Breast epithelium (tissue), 4 donors: ENCODE data around the gene KCNE4. TPM values are rescaled to one million over a fixed set of nuclear protein-coding genes. Genes with fewer than 3 reads are reported as not detected.
"Not testable (repeated sequence)": the region's sequence is repeated elsewhere in the genome, so short reads cannot be mapped to it uniquely, and the experiment has no call there.

Experiments
- DNase-seq, 2 donors: peaks; one replicate each; pipeline ENCODE4 v3.0.0-alpha.2; 2019; ENCODE audit warnings: low spot score in 2 of 2
- H3K27ac ChIP-seq, 2 donors: fragments of 200-600 bp; sonication (generic) in 1 of 2; one replicate each; pipeline ENCODE4 v1.5.1; 2016 to 2019; ENCODE audit warnings: mild to moderate bottlenecking in 1 of 2
- H3K27me3 ChIP-seq, 2 donors: fragments of 200-600 bp; sonication (generic) in 1 of 2; one replicate each; pipeline versions ENCODE4 v1.5.1 to v1.6.0; 2017 to 2019; ENCODE audit warnings: control low read depth in 1 of 2, mild to moderate bottlenecking in 1 of 2
- H3K36me3 ChIP-seq: fragments of 200-600 bp; one replicate; pipeline ENCODE4 v1.5.1; 2019
- H3K4me1 ChIP-seq, 2 donors: fragments of 200-600 bp; sonication (generic); one replicate each; pipeline ENCODE4 v1.5.1; 2016 to 2019; ENCODE audit warnings: control low read depth in 1 of 2
- H3K4me3 ChIP-seq, 3 donors: fragments of 200-600 bp; sonication (generic); 1 replicate in 2 of 3; 2 replicates in 1 of 3; pipeline ENCODE4 v1.5.1; 2016 to 2019; ENCODE audit warnings: mild to moderate bottlenecking in 3 of 3, moderate library complexity in 2 of 3
- H3K9me3 ChIP-seq, 2 donors: fragments of 200-600 bp; sonication (generic) in 1 of 2; one replicate each; pipeline ENCODE4 v1.5.1; 2016 to 2019; ENCODE audit warnings: control low read depth in 1 of 2
- CTCF ChIP-seq, 3 donors: fragments of 450-650 bp; IDR thresholded peaks; one replicate each; pipeline ENCODE4 v1.5.1; 2016 to 2017; ENCODE audit warnings: antibody characterized with exemption in 3 of 3, mild to moderate bottlenecking in 3 of 3, moderate library complexity in 3 of 3
- POLR2A ChIP-seq: fragments of 450-650 bp; IDR thresholded peaks from one replicate; pipeline ENCODE4 v1.6.1; 2016; ENCODE audit warnings: antibody characterized with exemption, mild to moderate bottlenecking, moderate library complexity
- POLR2AphosphoS5 ChIP-seq, 3 donors: sonication (generic); formaldehyde crosslinking; IDR thresholded peaks; one replicate each; pipeline ENCODE4 v1.6.1; 2017; ENCODE audit warnings: antibody characterized with exemption in 3 of 3
- intact Hi-C: fragments of 100-400 bp; cut with DNase I; formaldehyde crosslinking; loops from one replicate; pipeline ENCODE4 v1.15.1; 2023; ENCODE audit warnings: low total_unique reads
- total RNA-seq, 3 donors: library from RNA; depleted of rRNA; stranded (reverse); fragments of >200 nt; gene quantifications; one replicate each; pipeline ENCODE4 v1.1.0, GENCODE V29; 2016

The KCNE4 gene
- total RNA-seq, 3 donors from 2014 or later, result 5.0 to 26.2 (median 9.3) TPM

- Histone ChIP-seq H3K4me1 (no peaks in the 10 kb centered on the region), H3K9me3 (no peaks in the 10 kb centered on the region), H3K27me3 (no peaks in the 10 kb centered on the region), H3K4me3 (no peak overlapping the region), H3K36me3 (no peaks in the 10 kb centered on the region), H3K27ac (no peak overlapping the region)
- intact Hi-C loops, result no loop called here
- TF ChIP-seq POLR2A (no peak), POLR2AphosphoS5 (IDR thresholded peaks at IDR 0.05) (no peak)
- DNase-seq, result no peak
These were observed 24.6 kb downstream of the KCNE4 start for GRCh38 chr2:223076573-223076972.

GRCh38 chr2:223078482-223078881 lies 26.5 kb downstream of the KCNE4 start:
- DNase-seq, result no peak
- intact Hi-C loops, result no loop called here
- no peak overlapping the region for H3K4me3 ChIP-seq

GRCh38 chr2:223079378-223079777 lies 27.4 kb downstream of the KCNE4 start:
- intact Hi-C loops, result no loop called here
- no peak overlapping the region for H3K27ac ChIP-seq
- no peaks in the 10 kb centered on the region for H3K4me1 ChIP-seq
- H3K4me3 ChIP-seq, result no peak overlapping the region
- no peaks in the 10 kb centered on the region for H3K9me3 ChIP-seq
- no peaks in the 10 kb centered on the region for H3K36me3 ChIP-seq
- no peaks in the 10 kb centered on the region for H3K27me3 ChIP-seq
- no peak for DNase-seq
- TF ChIP-seq POLR2A (no peak), CTCF (IDR thresholded peaks at IDR 0.05) (no peak), POLR2AphosphoS5 (IDR thresholded peaks at IDR 0.05) (no peak)

More at GRCh38 chr2:223078482-223078881, 26.5 kb downstream of the KCNE4 start:
- Histone ChIP-seq H3K36me3 (no peaks in the 10 kb centered on the region), H3K27me3 (no peaks in the 10 kb centered on the region), H3K27ac (no peak overlapping the region), H3K4me1 (no peaks in the 10 kb centered on the region), H3K9me3 (no peaks in the 10 kb centered on the region)
- TF ChIP-seq CTCF (IDR thresholded peaks at IDR 0.05) (no peak), POLR2A (no peak), POLR2AphosphoS5 (IDR thresholded peaks at IDR 0.05) (no peak)

- intact Hi-C loops, result no loop called here
- Histone ChIP-seq H3K4me1 (no peaks in the 10 kb centered on the region), H3K27me3 (no peaks in the 10 kb centered on the region), H3K27ac (no peak overlapping the region), H3K9me3 (no peaks in the 10 kb centered on the region), H3K4me3 (no peak overlapping the region), H3K36me3 (no peaks in the 10 kb centered on the region)
- no peak for TF ChIP-seq POLR2AphosphoS5 (IDR thresholded peaks at IDR 0.05)
- TF ChIP-seq CTCF (IDR thresholded peaks at IDR 0.05), result no peak
- no peak for TF ChIP-seq POLR2A
- DNase-seq, result no peak
These were observed 27.9 kb downstream of the KCNE4 start for GRCh38 chr2:223079925-223080324.

GRCh38 chr2:223080790-223081360 lies 28.9 kb downstream of the KCNE4 start:
- H3K27ac ChIP-seq, H3K27me3 ChIP-seq, H3K4me3 ChIP-seq, intact Hi-C loops, H3K36me3 ChIP-seq, H3K4me1 ChIP-seq, DNase-seq, H3K9me3 ChIP-seq: not testable (repeated sequence)

- no peaks in the 10 kb centered on the region for H3K36me3 ChIP-seq
- no peaks in the 10 kb centered on the region for H3K4me1 ChIP-seq
- no peak overlapping the region for H3K27ac ChIP-seq
- no peak for DNase-seq
- no peak overlapping the region for H3K4me3 ChIP-seq
- no peaks in the 10 kb centered on the region for H3K27me3 ChIP-seq
- H3K9me3 ChIP-seq, result no peaks in the 10 kb centered on the region
- TF ChIP-seq POLR2AphosphoS5 (IDR thresholded peaks at IDR 0.05) (no peak), POLR2A (no peak), CTCF (IDR thresholded peaks at IDR 0.05) (no peak)
- intact Hi-C loops, result no loop called here
These were observed 29.8 kb downstream of the KCNE4 start for GRCh38 chr2:223081789-223082188.
